ENCODE results near the gene ADRA2B. TPM values are rescaled to one million over a fixed set of nuclear protein-coding genes. Genes with fewer than 3 reads are reported as not detected.
"Not testable (repeated sequence)": the region's sequence is repeated elsewhere in the genome, so short reads cannot be mapped to it uniquely, and the experiment has no call there.

Gene ADRA2B
- polyA plus RNA-seq, 1 donor (not counting 4 experiments of a cell fraction or from before 2014, with no cell fraction given), result not detected

DNA sequence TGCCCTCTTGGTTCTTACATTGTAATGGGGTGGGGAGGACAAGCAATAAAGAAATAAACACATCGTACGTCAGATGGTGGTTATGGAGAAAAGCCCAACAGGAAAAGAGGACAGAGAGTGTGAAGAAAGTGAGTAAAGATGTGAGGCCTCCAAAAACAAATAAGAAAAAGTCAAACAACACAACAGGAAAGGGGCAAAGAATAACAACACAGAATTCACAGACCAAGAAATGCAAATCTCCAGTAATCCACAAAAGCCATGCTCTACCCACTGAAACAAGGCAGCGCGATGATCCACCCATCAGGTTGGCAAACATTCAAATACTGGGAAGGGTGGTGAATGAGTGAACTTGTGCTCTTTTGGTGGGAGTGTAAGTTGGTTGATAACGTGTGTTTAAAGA, 45.5 kb upstream of the ADRA2B start:
- DNase-seq (ENCODE audit: low read depth, low spot score) (no peak), FAIRE-seq (no peak)
- no peaks in the 10 kb centered on the region for H3K9me3 ChIP-seq (ENCODE audit: control insufficient read depth, low read depth, low read length)
- dilution Hi-C loops (cut with MboI; ENCODE audit: extremely low pct_ligation_motif_present, low sequenced_read_pairs), result no loop called here
- H3K27me3 ChIP-seq (ENCODE audit: control insufficient read depth, extremely low read depth, insufficient read depth, low read length), result peaks cover 15% of the 10 kb centered on the region
- no peak overlapping the region for H3K27ac ChIP-seq (ENCODE audit: control insufficient read depth, insufficient read depth, low read length)
- TF ChIP-seq CTCF (optimal IDR thresholded peaks at IDR 0.05 in 1 of 3, IDR thresholded peaks at IDR 0.05 in 1 of 3, conservative IDR thresholded peaks at IDR 0.05 in 1 of 3; ENCODE audit: extremely low read depth in 1 of 3, insufficient read depth in 2 of 3, low read length in 3 of 3) (no peak), EZH2 (IDR thresholded peaks at IDR 0.05; ENCODE audit: low read length) (no peak)
- H3K36me3 ChIP-seq (ENCODE audit: control insufficient read depth in 2 of 2, extremely low read depth in 1 of 2, insufficient read depth in 2 of 2, low read length in 2 of 2), result no peaks in the 10 kb centered on the region
- no peaks in the 10 kb centered on the region for H3K9me1 ChIP-seq (ENCODE audit: control insufficient read depth, extremely low read depth, insufficient read depth, low read length)
- H3K9ac ChIP-seq (ENCODE audit: control insufficient read depth, extremely low read depth, insufficient read depth, low read length), result no peak overlapping the region
- no peak overlapping the region for H3K4me2 ChIP-seq (ENCODE audit: control insufficient read depth, extremely low read depth, insufficient read depth, low read depth, low read length)
- H4K20me1 ChIP-seq (ENCODE audit: control insufficient read depth, extremely low read depth, insufficient read depth, low read length), result no peaks in the 10 kb centered on the region
- no peaks in the 10 kb centered on the region for H3K79me2 ChIP-seq (ENCODE audit: control insufficient read depth, insufficient read depth, low read length)
- no peak overlapping the region for H3K4me3 ChIP-seq (ENCODE audit: control insufficient read depth in 2 of 3, extremely low read depth in 1 of 3, insufficient read depth in 2 of 3, low read depth in 1 of 3, low read length in 3 of 3)
- no peak overlapping the region for H2AFZ ChIP-seq (ENCODE audit: control insufficient read depth, low read length)
- H3K4me1 ChIP-seq (ENCODE audit: control insufficient read depth, extremely low read depth, insufficient read depth, low read length), result no peaks in the 10 kb centered on the region

GRCh38 chr2:96160366-96160765, 44.0 kb upstream of the ADRA2B start:
- H3K4me3 ChIP-seq (ENCODE audit: control insufficient read depth in 2 of 3, extremely low read depth in 1 of 3, insufficient read depth in 2 of 3, low read depth in 1 of 3, low read length in 3 of 3); H3K9me1 ChIP-seq (ENCODE audit: control insufficient read depth, extremely low read depth, insufficient read depth, low read length); H3K27ac ChIP-seq (ENCODE audit: control insufficient read depth, insufficient read depth, low read length): not testable (repeated sequence)

GRCh38 chr2:96159084-96159830, 42.9 kb upstream of the ADRA2B start:
- H3K4me2 ChIP-seq (ENCODE audit: control insufficient read depth, extremely low read depth, insufficient read depth, low read depth, low read length), result no peak overlapping the region
- no peaks in the 10 kb centered on the region for H3K79me2 ChIP-seq (ENCODE audit: control insufficient read depth, insufficient read depth, low read length)
- no peak overlapping the region for H3K9ac ChIP-seq (ENCODE audit: control insufficient read depth, extremely low read depth, insufficient read depth, low read length)
- H4K20me1 ChIP-seq (ENCODE audit: control insufficient read depth, extremely low read depth, insufficient read depth, low read length), result no peaks in the 10 kb centered on the region
- dilution Hi-C loops (cut with MboI; ENCODE audit: extremely low pct_ligation_motif_present, low sequenced_read_pairs), result no loop called here
- FAIRE-seq (no peak), DNase-seq (ENCODE audit: low read depth, low spot score) (no peak)
- no peak overlapping the region for H3K27ac ChIP-seq (ENCODE audit: control insufficient read depth, insufficient read depth, low read length)
- no peaks in the 10 kb centered on the region for H3K36me3 ChIP-seq (ENCODE audit: control insufficient read depth in 2 of 2, extremely low read depth in 1 of 2, insufficient read depth in 2 of 2, low read length in 2 of 2)
- no peak for TF ChIP-seq EZH2 (IDR thresholded peaks at IDR 0.05; ENCODE audit: low read length)
- no peak for TF ChIP-seq CTCF (optimal IDR thresholded peaks at IDR 0.05 in 1 of 3, IDR thresholded peaks at IDR 0.05 in 1 of 3, conservative IDR thresholded peaks at IDR 0.05 in 1 of 3; ENCODE audit: extremely low read depth in 1 of 3, insufficient read depth in 2 of 3, low read length in 3 of 3)
- no peak overlapping the region for H3K4me3 ChIP-seq (ENCODE audit: control insufficient read depth in 2 of 3, extremely low read depth in 1 of 3, insufficient read depth in 2 of 3, low read depth in 1 of 3, low read length in 3 of 3)
- peaks cover 26% of the 10 kb centered on the region for H3K27me3 ChIP-seq (ENCODE audit: control insufficient read depth, extremely low read depth, insufficient read depth, low read length)
- no peaks in the 10 kb centered on the region for H3K9me1 ChIP-seq (ENCODE audit: control insufficient read depth, extremely low read depth, insufficient read depth, low read length)
- no peaks in the 10 kb centered on the region for H3K9me3 ChIP-seq (ENCODE audit: control insufficient read depth, low read depth, low read length)
- no peak overlapping the region for H2AFZ ChIP-seq (ENCODE audit: control insufficient read depth, low read length)
- H3K4me1 ChIP-seq (ENCODE audit: control insufficient read depth, extremely low read depth, insufficient read depth, low read length), result no peaks in the 10 kb centered on the region

More at GRCh38 chr2:96160366-96160765, 44.0 kb upstream of the ADRA2B start:
- H3K36me3 ChIP-seq (ENCODE audit: control insufficient read depth in 2 of 2, extremely low read depth in 1 of 2, insufficient read depth in 2 of 2, low read length in 2 of 2); H3K79me2 ChIP-seq (ENCODE audit: control insufficient read depth, insufficient read depth, low read length); H3K4me1 ChIP-seq (ENCODE audit: control insufficient read depth, extremely low read depth, insufficient read depth, low read length); H3K9me3 ChIP-seq (ENCODE audit: control insufficient read depth, low read depth, low read length); H4K20me1 ChIP-seq (ENCODE audit: control insufficient read depth, extremely low read depth, insufficient read depth, low read length); DNase-seq (ENCODE audit: low read depth, low spot score); dilution Hi-C loops (cut with MboI; ENCODE audit: extremely low pct_ligation_motif_present, low sequenced_read_pairs); FAIRE-seq; H3K9ac ChIP-seq (ENCODE audit: control insufficient read depth, extremely low read depth, insufficient read depth, low read length); H2AFZ ChIP-seq (ENCODE audit: control insufficient read depth, low read length); H3K4me2 ChIP-seq (ENCODE audit: control insufficient read depth, extremely low read depth, insufficient read depth, low read depth, low read length): not testable (repeated sequence)
- H3K27me3 ChIP-seq (ENCODE audit: control insufficient read depth, extremely low read depth, insufficient read depth, low read length), result peaks cover 22% of the 10 kb centered on the region
